Measurements from ENCODE around the gene ZNF408.

- no peak for TF ChIP-seq CTCF (IDR thresholded peaks at IDR 0.05)
- no peak for TF ChIP-seq ZFX (IDR thresholded peaks at IDR 0.05; ENCODE audit: borderline replicate concordance)
These were observed 44.5 kb downstream of the ZNF408 start for GRCh38 chr11:46745328-46745727.

Data from 22Rv1 (cell line).